Right hindlimb (tissue), 1 donor: ENCODE data around the gene USP15.
A peak's percentile ranks its signal among the peaks of the same experiment; 100 is the strongest.
"Not testable (repeated sequence)": the region's sequence is repeated elsewhere in the genome, so short reads cannot be mapped to it uniquely, and the experiment has no call there.

Experiments used
- DNase-seq: peaks from one replicate; pipeline ENCODE4 v3.0.0-alpha.2; 2018

USP15 gene

GRCh38 chr12:62379026-62379722, 119.0 kb downstream of the USP15 start:
- DNase-seq: no peak

- no peak for DNase-seq
These were observed 119.5 kb downstream of the USP15 start for GRCh38 chr12:62379723-62380045.

DNA sequence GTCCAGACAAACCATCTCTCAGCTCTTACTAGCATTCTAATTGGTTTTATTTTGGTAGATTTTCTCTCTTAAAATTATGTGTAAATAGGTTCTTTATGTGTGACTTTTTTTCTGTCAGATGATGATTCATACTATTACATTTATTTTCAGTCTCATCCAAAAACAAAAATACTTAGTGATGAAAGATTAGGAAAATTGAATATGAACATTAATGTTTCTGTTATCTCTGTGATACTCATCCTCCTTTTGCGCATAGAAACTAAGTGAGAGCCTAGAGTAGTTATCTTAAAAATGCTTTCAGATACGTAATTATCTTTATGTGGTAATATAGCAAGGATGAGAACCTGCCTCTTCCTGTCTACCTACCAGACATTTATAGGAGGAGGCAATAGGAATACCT, 122.3 kb downstream of the USP15 start:
- DNase-seq: no peak

DNA sequence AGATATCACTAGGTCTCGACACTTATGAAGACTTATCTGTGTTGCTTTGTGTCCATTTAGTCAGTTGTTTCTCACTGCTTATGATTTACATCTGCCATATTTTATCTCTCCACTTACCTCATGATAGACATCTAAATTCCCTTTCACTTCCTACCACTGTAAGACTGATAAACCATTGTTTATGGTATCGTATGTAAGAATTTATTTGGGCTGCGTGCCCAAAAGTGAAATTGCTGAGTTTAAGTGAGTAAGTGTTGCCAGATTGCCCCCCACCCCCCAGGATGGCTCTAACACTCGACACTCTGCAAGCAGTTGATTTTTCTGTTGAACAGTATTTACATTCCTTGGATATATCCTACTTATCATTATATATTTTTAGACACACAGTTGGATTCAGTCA, 136.5 kb downstream of the USP15 start:
- DNase-seq: no peak

DNA sequence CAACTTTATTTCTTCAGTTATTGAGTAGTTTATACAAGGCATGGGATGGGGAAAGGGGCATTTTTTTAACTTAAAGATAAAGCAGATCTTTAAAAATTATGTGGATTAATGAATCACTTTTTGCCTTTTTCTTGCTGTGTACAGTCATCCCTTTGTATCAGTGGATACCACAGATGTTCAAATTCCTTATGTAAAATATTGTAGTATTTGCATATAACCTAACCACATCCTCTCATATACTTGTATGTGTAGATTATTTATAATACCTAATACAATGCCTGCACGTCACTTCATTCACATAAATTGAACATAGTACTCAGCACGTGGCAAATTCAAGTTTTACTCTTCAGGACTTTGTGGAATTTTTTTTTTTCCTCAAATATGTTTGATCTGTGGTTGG, 139.9 kb downstream of the USP15 start:
- no peak for DNase-seq

- DNase-seq: no peak
These were observed 141.4 kb downstream of the USP15 start for GRCh38 chr12:62401631-62402030.

DNA sequence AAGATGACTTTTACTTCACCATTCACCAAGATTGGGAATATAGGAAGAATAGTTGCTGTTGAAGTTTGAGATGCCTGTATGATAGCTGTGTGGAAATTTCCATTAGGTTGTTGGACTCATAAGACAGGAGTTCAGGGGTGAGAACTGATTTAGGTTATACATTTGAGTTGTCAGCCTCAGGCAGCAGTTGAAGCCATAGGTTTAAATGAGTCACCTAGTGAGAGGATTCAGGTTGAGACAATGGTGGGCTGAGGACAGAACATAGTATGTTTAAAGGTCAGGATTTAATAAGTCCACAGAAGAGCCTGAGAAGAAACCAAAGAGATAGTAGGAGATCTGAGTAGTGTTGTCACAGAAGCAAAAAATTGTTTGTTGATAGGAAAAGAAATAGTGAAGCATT, 142.8 kb downstream of the USP15 start:
- DNase-seq: no peak

GRCh38 chr12:62407587-62407986, 147.4 kb downstream of the USP15 start:
- DNase-seq: no peak

DNA sequence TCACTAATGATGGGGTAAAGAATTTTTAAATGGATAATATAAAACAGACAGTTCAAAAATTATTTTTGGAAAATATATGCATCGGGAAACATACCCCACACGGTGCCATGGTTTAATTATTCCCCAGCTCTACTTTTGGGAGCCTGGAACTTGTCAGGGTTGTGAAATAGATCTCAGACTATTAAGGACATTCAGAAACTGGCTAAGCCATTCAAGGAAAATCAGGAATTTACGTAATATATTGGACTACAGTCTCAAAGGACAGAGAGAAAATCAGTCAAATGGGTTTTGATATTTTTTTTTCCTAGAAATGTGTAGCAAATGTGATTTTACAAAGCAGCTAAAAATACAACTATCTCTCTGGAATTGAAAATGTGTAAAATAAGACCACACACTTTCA, 148.9 kb downstream of the USP15 start:
- no peak for DNase-seq

DNA sequence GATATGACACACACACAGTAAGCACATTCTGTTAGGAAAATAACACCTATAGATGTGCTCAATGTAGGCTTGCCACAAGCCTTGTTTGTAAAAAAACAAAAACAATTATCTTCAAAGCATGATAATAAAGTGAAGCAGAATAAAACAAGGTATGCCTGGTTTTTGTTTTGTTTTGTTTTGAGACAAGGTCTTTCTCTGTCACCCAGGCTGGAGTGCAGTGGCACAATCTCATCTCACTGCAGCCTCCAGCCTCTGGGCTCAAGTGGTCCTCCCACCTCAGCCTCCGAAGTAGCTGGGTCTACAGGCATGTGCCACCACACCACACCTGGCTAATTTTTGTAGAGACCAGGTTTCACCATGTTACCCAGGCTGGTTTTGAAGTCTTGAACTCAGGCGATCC, 154.0 kb downstream of the USP15 start:
- DNase-seq: no peak

DNA sequence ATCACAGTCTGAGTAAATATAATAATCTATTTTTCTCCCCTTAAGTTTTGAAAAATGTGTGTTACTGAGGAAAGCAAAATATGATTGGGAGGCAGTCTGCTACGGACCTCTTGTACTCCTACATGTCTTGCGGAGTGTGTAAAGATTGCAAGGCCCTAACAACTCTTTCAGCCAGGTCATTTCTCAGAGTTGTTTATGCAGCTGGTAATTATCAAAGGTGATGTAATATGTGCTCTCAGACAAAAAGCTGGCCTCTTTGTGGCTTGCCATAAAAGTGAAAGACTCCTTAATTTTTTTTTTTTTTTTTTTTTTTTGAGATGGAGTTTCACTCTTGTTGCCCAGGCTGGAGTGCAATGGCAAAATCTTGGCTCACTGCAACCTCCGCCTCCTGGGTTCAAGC, 165.9 kb downstream of the USP15 start:
- DNase-seq: no peak

DNA sequence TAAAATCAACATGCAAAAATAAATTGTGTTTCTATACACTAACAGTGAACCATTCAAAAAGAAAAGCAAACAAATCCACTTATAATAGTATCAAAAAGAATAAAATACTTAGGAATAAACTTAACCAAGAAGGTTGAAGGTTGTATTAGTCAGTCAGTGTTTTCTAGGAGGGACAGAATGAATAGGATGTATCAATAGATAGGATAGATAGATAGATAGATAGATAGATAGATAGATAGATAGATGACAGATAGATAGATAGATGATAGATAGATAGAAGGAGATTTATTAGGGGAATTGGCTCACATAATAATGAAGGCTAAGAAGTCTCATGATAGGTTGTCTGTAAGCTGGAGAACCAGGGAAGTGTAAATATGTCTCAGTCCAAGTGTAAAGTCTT, 169.3 kb downstream of the USP15 start:
- DNase-seq: no peak

- DNase-seq: no peak
These were observed 174.5 kb downstream of the USP15 start for GRCh38 chr12:62434494-62435302.

DNA sequence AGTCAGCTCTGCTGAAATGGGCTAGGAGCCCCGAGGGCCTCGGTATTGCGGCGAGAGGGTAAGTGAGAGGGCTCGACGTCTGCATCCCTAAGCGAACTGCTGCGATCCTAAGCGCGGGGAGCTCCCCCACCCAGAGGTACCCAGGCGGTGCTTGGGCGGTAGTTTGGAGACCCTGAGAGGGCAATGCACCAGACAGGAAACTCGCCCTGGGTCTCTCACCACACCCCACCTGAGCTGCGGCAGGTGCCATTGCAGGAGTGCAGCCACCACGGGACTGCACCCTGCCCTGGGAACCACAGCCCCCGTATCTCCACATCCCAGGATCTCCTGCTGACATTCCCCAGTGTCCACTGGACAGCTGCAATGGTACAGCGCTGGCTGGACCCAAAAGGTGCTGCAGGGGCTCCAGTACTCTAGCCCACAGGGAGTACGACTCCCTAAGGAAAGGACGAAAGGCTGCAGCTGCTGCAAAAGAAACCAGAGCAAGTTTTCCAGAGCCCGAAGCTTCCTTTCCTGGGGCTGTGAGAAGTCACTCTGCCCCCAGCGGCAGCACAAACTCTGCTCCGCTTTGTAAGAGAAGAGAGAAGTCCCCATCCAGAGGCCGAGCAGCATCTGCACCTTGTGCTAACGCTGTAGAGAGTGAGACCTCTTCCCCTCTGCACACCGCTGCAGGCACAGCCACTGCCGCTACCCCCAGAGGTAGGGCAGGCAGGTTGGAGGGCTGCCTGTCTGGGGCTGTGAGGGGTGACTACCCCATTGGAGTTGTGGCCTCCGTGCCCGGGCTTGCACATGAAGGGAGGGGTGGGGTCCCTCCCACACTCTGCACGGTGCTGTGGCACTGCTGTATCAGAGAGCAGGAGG, 175.3 kb downstream of the USP15 start:
- peak; percentile 52 for DNase-seq

GRCh38 chr12:62436164-62436503, 175.9 kb downstream of the USP15 start:
- no peak for DNase-seq

DNA sequence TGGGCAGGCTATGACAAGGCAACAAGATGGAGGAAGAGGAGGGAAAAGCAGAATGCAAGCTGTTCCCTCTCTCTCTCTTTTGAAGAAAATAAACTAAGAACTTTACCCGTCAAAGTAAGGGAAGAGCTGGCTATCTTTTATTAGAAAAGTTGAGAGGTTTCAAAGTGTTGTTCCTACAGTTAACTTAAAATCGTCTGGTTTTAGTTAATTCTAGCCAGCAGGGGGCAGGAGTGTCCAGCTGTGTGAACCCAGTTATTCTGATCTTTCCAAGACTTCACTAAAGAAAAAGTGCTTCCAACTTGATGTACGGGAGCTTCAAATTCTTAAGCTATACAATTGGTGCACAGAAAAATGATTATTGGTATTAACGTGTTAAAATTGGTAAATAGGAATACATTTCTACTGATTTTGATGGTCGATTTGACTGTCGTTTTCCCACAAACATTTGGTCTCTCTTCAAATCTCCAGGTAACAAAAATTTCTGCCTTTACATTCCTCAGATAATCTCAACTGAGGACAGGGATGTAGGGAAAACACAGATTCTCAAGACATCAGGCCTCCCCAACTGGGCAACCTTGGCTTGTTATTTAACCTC, 178.0 kb downstream of the USP15 start:
- peak; percentile 50 for DNase-seq

GRCh38 chr12:62446754-62447452, 186.7 kb downstream of the USP15 start:
- no peak for DNase-seq

DNA sequence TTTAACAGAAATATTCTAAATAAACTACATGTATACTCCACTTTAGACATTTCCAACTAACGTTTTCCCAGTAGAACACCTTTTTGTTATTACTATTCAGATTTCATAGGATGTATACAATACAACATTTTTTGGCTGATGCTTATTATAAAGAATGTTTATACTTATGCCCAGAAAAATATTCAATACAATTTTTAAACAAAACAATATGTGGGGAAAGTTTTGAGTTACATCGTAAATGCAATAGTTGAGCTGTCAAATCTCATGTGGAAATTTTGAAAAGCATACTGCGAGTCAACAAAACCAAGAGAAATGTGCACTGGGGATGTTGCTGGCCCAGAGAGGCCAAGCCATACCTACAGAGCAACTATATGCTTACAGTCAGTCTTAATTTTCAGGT, 188.2 kb downstream of the USP15 start:
- DNase-seq: no peak

DNA sequence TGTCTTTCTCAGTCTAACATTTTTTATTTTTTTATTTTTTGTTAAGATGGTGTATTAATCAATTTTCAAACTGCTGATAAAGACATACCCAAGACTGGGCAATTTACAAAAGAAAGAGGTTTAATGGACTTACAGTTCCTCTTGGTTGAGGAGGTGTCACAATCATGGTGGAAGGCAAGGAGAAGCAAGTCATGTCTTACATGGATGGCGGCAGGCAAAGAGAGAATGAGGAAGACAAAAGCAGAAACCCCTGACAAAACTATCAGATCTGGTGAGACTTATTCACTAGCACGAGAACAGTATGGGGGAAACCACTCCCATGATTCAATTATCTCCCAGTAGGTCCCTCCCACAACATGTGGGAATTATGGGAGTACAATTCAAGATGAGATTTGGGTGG, 195.2 kb downstream of the USP15 start:
- not testable (repeated sequence) for DNase-seq

- no peak for DNase-seq
These were observed 198.4 kb downstream of the USP15 start for GRCh38 chr12:62458626-62459025.

GRCh38 chr12:62459976-62460375, 199.8 kb downstream of the USP15 start:
- no peak for DNase-seq

DNA sequence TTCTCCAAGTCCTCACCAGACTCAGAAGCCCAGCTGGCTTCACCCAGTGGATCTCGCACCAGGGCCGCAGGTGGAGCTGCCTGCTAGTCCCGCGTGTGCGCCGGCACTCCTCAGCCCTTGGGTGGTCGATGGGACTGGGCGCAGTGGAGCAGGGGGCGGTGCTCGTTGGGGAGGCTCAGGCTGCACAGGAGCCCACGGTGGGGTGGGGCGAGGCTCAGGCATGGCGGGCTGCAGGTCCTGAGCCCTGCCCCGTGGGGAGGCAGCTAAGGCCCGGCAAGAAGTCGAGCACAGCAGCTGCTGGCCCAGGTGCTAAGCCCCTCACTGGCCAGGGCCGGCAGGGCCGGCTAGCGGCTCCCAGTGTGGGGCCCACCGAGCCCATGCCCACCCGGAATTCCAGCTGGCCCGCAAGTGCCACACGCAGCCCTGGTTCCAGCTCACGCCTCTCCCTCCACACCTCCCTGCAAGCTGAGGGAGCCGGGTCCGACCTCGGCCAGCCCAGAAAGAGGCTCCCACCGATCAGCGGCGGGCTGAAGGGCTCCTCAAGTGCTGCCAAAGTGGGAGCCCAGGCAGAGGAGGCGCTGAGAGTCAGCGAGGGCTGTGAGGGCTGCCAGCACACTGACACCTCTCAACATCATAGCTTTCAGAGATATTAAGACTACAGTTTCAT, 201.1 kb downstream of the USP15 start:
- DNase-seq: not testable (repeated sequence)
